ENCODE data around the gene GPC1.

GPC1 gene

DNA sequence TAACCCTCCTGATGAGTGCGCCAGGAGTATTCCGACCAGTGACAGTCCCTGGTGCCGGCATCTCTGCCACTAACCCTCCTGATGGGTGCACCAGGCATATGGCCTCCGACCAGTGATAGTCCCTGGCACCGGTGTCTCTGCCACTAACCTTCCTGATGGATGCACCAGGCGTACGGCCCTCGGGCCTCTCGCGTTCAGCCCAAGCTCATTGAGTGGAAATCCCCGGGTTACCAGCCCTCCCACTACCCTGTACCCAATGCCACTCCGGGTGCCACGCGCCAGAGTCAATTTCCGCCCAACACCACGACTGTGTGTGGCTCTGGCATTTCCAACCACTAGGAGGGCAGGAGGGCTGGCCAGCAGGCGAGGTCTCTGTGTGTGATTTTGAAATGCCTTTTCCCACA, 11.7 kb upstream of the GPC1 start:
- Histone ChIP-seq H3K36me3 (no peaks in the 10 kb centered on the region), H3K27me3 (no peaks in the 10 kb centered on the region), H3K4me3 (no peak overlapping the region), H3K27ac (no peak overlapping the region), H3K9ac (no peak overlapping the region), H3K4me2 (no peak overlapping the region), H3K4me1 (no peaks in the 10 kb centered on the region), H4K20me1 (no peaks in the 10 kb centered on the region), H3K9me3 (peaks cover 61% of the 10 kb centered on the region)
- TF ChIP-seq Cebpa-rat (IDR thresholded peaks at IDR 0.05), result no peak

DNA sequence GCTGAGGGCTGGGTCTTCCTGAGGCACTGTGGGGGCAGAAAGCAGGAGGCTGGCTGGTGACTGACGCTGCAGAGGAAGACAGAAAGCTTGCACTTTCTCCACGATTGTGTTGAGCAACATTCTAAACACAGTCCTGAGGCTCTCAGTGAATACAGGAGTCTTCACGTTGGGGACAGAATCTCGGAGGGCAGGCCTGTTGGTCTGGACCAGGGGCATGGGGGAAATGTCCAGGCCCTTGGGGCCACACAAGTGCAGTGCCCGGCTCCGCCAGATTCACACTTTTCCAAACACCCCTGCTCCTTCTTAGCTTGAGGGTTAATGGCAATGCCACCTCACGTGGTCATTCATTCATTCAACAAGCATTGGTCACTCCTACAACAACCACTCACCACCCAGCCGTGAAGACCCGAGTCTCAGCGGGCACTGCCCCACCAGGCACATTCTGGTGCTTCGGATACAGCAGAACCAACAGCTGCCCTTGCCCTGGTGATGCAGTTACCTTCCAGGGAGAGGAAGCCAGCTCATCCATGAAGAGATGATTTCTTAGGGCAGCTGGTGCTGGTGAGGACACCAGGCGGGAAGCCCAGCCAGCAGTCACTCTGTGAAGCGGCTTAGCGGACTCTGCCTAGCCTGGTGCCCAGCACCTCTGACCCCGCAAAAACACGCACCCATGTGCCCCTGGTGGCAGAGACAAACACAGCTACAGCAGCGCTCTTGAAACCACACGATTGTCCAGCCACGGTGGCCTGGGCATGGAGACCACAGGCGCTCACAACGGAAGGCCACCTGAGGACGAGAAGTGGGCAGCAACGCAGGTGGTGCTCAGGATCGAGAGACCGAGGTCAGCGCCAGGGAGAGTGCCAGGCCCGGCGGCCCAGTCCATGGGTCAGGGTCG, 10.9 kb upstream of the GPC1 start:
- H3K4me3 ChIP-seq, result no peak overlapping the region
- H3K9me3 ChIP-seq, result peaks cover 53% of the 10 kb centered on the region
- no peaks in the 10 kb centered on the region for H3K36me3 ChIP-seq
- TF ChIP-seq Cebpa-rat (IDR thresholded peaks at IDR 0.05), result no peak
- H3K27me3 ChIP-seq, result no peaks in the 10 kb centered on the region
- H3K4me1 ChIP-seq, result no peaks in the 10 kb centered on the region
- H3K4me2 ChIP-seq, result no peak overlapping the region
- H4K20me1 ChIP-seq, result no peaks in the 10 kb centered on the region
- H3K27ac ChIP-seq, result no peak overlapping the region
- H3K9ac ChIP-seq, result no peak overlapping the region

DNA sequence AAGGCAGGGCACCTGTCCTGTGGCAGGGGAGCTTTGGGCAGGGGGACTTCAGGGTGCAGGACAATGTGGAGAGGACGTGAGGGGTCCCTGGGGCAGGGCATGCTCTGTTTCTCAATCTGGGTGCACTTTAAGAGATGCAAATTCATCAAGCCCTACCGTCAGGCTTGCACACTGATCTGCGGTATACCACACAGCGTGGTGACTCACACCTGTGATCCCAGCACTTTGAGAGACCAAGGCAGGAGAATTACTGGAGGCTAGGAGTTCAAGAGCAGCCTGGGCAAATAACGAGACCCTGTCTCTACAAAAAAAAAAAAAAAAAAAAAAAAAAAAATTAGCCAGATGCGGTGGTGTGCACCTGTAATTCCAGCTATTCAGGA, 10.2 kb upstream of the GPC1 start:
- H3K9me3 ChIP-seq, result peaks cover 46% of the 10 kb centered on the region
- H3K9ac ChIP-seq, result no peak overlapping the region
- no peak for TF ChIP-seq Cebpa-rat (IDR thresholded peaks at IDR 0.05)
- no peaks in the 10 kb centered on the region for H3K4me1 ChIP-seq
- H3K4me2 ChIP-seq, result no peak overlapping the region
- H4K20me1 ChIP-seq, result no peaks in the 10 kb centered on the region
- H3K27me3 ChIP-seq, result no peaks in the 10 kb centered on the region
- no peak overlapping the region for H3K27ac ChIP-seq
- no peaks in the 10 kb centered on the region for H3K36me3 ChIP-seq
- no peak overlapping the region for H3K4me3 ChIP-seq

DNA sequence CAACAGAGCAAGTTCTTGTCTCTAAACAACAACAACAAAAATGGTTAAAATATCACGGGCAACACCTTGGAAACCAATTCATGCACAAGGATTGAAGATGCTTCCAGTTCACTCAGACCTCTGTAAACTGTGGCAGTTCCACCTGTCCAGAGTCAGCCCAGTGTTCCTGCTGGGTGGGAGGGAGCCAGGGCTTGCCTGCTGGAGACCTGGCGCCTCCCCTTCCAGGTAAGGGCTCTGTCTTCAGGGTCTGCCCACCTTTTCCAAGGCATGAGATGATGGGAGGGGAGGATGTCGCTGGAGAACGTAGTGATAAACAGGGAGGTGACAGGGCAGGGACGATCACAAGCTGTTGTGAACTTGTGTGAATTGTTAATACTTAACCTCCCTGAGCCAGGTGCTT, 9.8 kb upstream of the GPC1 start:
- H3K4me2 ChIP-seq, result no peak overlapping the region
- TF ChIP-seq Cebpa-rat (IDR thresholded peaks at IDR 0.05), result no peak
- no peaks in the 10 kb centered on the region for H3K27me3 ChIP-seq
- no peaks in the 10 kb centered on the region for H3K36me3 ChIP-seq
- no peak overlapping the region for H3K9ac ChIP-seq
- no peaks in the 10 kb centered on the region for H4K20me1 ChIP-seq
- H3K9me3 ChIP-seq, result peaks cover 42% of the 10 kb centered on the region
- H3K27ac ChIP-seq, result no peak overlapping the region
- no peaks in the 10 kb centered on the region for H3K4me1 ChIP-seq
- no peak overlapping the region for H3K4me3 ChIP-seq

DNA sequence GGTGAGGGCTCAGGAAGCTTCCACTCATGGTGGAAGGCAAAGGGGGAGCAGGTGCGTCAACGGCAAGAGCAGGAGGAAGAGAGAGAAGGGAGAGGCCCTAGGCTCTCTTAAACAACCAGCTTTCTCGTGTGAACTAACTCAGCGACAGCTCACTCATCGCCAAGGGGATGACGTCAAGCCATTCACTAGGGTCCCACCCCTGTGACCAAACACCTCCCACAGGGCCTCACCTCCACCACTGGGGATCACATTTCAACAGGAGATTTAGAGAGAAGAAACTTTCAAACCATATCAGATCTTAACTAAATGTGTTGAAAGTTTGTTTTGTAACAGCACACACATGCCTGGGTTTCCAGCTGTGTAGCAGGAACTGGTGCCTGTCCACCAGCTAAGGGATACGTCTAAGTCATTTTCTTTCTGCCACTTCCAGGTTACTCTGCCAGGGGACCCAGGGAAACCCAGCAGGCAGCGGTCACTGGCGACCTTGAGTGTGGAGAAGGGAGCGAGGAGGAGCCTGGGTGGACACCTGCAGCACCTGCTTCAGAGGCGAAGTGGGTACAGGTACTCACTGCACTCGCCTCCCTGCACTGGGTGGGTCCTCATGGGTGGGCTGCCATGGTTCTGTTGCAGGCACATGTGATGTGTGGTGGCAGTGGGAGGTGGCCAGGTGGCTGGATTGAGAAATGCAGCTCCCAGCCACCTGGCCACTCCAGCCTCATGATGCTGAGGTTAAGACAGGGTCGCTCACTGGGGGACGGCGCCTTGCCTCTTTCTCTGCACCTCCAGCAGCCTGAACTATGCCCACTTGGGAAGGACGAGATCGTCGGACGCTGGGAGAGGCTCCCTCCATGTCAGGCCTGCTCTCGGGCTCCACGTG, 8.4 kb upstream of the GPC1 start:
- H3K27me3 ChIP-seq, result no peaks in the 10 kb centered on the region
- TF ChIP-seq Cebpa-rat (IDR thresholded peaks at IDR 0.05), result no peak
- no peaks in the 10 kb centered on the region for H3K4me1 ChIP-seq
- no peaks in the 10 kb centered on the region for H4K20me1 ChIP-seq
- H3K9ac ChIP-seq, result no peak overlapping the region
- no peak overlapping the region for H3K27ac ChIP-seq
- H3K4me2 ChIP-seq, result no peak overlapping the region
- no peak overlapping the region for H3K4me3 ChIP-seq
- peaks cover 28% of the 10 kb centered on the region for H3K9me3 ChIP-seq
- no peaks in the 10 kb centered on the region for H3K36me3 ChIP-seq

DNA sequence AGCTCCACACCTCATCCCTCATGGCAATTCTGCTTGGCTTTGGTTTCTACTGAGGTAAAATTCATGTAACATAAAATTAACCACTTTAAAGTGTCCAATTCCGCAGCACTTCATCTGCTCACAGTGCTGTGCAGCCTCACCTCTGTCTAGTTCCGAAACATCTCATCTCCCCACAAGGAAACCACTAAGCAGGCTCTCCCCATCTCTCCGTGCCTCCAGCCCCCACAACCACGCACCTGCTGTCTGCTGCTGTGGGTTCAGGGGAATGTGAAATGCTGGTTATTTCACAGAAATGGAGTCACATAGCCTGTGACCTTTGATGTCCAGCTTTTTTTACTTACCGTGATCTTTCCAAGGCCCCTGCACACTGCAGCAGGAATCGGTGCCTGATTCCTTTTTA, 7.7 kb upstream of the GPC1 start:
- Histone ChIP-seq H3K4me2 (no peak overlapping the region), H3K4me1 (no peaks in the 10 kb centered on the region), H3K27ac (no peak overlapping the region), H3K4me3 (no peak overlapping the region), H3K9ac (no peak overlapping the region), H3K36me3 (no peaks in the 10 kb centered on the region), H4K20me1 (no peaks in the 10 kb centered on the region), H3K27me3 (no peaks in the 10 kb centered on the region), H3K9me3 (peaks cover 23% of the 10 kb centered on the region)
- TF ChIP-seq Cebpa-rat (IDR thresholded peaks at IDR 0.05), result no peak

DNA sequence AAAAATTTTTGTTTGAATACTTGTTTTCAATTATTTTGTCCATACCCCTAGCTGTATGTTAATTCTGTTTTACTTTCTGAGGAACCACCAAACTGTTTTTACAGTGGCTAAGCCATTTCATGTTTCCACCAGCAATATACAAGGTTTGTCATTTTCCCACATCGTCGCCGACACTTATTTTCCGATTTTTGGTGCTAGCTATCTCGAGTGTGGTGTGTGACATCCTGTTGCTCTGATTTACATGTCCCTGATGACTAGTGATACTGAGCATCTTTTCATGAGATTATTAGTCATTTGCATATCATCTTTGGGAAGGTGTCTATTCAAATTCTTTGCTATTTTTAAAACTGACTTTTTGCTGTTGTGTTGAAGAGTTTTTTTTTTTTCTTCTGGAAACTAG, 7.2 kb upstream of the GPC1 start:
- Histone ChIP-seq H3K9me3 (peaks cover 23% of the 10 kb centered on the region), H3K9ac (no peak overlapping the region), H3K4me3 (no peak overlapping the region), H3K4me2 (no peak overlapping the region), H3K27ac (no peak overlapping the region), H3K4me1 (no peaks in the 10 kb centered on the region), H4K20me1 (no peaks in the 10 kb centered on the region), H3K27me3 (no peaks in the 10 kb centered on the region), H3K36me3 (no peaks in the 10 kb centered on the region)
- TF ChIP-seq Cebpa-rat (IDR thresholded peaks at IDR 0.05), result no peak

DNA sequence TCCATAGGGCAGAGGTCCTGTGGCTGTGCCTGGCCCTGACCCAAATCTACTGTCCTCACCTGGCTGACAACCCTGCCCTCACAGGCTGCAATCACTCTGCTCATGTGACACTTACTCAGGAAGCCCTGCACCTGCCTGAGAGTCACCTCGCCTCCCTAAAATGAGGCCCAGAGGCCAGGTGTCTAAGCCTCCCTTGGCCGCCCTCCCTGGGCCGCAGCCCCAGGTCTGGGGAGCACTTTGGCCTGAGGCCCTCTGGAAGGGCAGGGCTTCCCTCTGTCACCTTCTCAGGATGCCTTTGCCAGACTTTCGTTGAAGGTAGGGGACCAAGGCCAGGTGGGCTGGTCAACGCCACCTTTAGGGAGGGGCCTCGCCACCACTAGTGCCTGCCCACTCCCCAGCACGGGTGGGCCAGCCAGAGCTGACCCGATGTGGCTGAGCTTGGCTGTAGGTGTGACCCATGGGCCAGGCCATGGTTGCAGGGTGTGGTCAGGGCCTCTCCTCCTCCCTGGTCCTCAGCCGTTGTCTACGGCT, 6.1 kb upstream of the GPC1 start:
- Histone ChIP-seq H3K36me3 (no peaks in the 10 kb centered on the region), H3K4me2 (no peak overlapping the region), H4K20me1 (no peaks in the 10 kb centered on the region), H3K4me1 (peaks cover 8% of the 10 kb centered on the region), H3K4me3 (no peak overlapping the region), H3K27ac (no peak overlapping the region), H3K27me3 (no peaks in the 10 kb centered on the region), H3K9me3 (peaks cover 23% of the 10 kb centered on the region), H3K9ac (no peak overlapping the region)
- no peak for TF ChIP-seq Cebpa-rat (IDR thresholded peaks at IDR 0.05)

DNA sequence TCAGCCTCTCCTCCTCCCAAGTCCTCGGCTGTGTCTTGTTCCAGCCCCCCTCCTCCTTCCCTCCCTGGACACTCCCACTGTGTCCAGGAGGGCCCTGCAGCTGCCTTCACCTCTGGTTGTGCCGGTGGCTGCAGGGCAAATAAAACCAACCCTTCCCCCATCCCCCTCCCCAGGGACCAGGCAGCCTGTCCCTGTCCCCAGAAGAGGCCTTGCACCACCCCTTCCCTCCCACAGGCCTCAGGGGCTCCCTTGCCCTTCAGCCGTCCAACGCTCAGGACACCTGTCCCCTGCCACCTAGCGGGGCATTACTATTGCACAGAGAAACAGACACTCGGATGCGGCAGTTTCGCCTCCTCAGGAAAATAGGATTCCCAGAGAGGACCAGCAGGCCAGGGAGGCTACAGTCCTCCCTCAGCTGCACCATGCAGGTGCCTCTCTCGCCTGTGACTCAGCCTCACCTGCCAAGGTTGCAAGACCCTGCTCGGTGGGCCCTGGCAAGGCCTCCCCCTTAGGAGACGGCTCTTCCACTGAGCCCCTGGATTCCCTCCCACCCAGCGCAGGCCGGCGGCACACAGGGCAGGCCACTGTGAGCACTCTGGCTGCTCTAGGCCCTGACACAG, 5.5 kb upstream of the GPC1 start:
- H3K9ac ChIP-seq, result no peak overlapping the region

More for the DNA sequence above, 5.5 kb upstream of the GPC1 start:
- H3K27ac ChIP-seq, result no peak overlapping the region
- no peak for TF ChIP-seq Cebpa-rat (IDR thresholded peaks at IDR 0.05)
- H3K36me3 ChIP-seq, result no peaks in the 10 kb centered on the region
- H3K27me3 ChIP-seq, result no peaks in the 10 kb centered on the region
- H3K4me3 ChIP-seq, result no peak overlapping the region
- peaks cover 13% of the 10 kb centered on the region for H3K4me1 ChIP-seq
- H3K4me2 ChIP-seq, result no peak overlapping the region
- H4K20me1 ChIP-seq, result no peaks in the 10 kb centered on the region
- peaks cover 19% of the 10 kb centered on the region; the same call in 1 of the 2 replicates for H3K9me3 ChIP-seq

Measured in BLaER1 (cell line).